Hematopoietic multipotent progenitor cell treated with erythropoietin and hydrocortisone succinate and interleukin-3 and kit ligand, for 17 days (in vitro differentiated cells): Measurements from ENCODE around the gene ME1.

Experiments
- DNase-seq: peaks from one replicate; pipeline ENCODE4 v3.0.0-alpha.2; 2015; ENCODE audit warnings: low spot score

The ME1 gene

DNA sequence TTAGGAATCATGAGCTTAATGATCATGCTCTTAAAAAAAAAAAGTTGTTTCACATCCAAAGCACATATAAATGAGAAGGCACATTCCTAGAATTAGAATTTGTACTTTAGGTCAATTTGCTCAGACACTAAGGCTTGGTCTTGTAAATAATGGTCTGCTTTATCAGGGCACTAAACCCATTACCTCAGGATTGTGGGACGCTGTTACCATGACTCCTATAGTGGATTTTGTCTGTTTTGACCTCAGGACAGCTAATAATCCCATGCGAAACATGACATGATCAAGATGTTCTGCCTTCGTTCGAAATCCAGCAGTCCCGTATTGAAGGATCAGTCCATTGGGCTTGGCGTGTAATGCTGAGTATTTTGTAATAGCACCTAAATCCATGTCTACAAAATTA is 240.2 kb downstream of the ME1 start:
- no peak for DNase-seq

GRCh38 chr6:83188501-83188900 is 242.3 kb downstream of the ME1 start:
- no peak for DNase-seq

DNA sequence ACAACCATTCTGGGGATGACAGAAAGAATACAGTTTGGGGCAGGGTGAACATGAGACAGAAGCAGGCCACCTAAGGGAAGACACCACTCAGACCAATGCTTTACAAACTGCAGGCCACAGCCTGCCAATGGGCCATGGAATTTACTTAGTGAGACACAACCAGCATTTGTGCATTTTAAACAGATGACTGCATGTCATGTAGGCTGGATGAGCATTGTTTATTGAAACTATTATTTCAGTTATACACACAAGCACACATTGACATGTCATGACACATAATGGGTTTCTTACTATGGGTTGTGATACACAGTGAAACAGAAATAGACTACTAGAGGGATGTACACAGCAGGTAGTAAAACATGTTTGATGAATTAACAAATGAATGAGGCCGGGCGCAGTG is 245.8 kb downstream of the ME1 start:
- DNase-seq: no peak

- no peak for DNase-seq
Measured at GRCh38 chr6:83183082-83183828, 247.6 kb downstream of the ME1 start.

DNA sequence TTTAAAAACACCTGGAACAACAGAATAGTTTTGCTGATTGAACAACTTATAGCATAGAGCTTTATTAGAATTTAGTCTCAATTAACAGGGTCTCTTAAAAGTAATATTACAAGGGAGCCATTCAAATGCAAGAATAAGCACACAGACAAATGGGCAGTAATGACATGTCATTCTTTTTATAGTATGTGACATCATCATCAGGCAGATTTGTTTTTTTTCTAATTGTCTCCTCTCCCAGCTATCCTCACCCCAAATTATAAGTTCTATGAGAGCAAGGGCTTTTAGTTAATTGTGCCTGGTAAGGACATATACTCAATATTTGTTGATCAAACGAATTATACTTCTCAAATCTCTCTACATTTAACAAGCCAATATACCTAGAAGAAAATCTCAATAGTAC is 248.7 kb downstream of the ME1 start:
- DNase-seq: no peak

- DNase-seq: no peak
Measured at GRCh38 chr6:83180426-83180950, 250.4 kb downstream of the ME1 start.

DNA sequence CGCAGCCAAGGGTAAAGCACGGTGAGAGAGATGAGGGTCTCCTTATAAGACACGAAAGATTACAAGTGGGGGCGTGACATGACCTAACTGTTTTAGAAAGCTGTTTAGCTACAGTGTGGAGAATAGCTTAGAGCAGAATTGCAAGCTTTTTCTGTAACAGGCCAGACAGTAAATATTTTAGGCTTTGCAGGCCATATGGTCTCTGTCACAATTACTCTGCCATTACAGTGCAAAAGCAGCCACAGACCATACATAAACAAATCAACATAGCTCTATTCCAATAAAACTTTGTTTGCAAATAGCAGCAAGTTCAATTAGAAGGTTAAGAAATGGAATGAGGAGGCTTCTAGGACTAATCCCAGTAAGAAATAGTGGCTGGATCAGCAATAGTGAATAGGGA is 254.6 kb downstream of the ME1 start:
- no peak for DNase-seq

DNA sequence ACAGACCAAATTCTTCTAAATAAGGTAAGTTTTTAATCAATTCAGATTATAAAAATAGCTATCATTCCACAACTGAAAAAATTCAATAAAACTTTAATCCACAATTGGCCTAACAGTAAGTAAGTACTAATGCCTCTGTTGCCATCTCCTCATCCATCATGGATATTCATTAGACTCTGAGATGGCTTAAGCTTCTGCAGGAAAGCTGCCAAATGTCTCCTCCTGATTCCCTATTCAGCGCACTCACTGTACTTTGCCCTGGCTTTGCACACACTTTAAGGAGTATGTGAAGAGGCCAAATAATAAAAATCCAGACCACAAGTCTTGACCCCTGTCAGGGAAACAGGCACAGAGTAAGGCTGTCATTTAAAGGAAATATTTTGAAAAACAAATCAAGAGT is 261.3 kb downstream of the ME1 start:
- DNase-seq: no peak

DNA sequence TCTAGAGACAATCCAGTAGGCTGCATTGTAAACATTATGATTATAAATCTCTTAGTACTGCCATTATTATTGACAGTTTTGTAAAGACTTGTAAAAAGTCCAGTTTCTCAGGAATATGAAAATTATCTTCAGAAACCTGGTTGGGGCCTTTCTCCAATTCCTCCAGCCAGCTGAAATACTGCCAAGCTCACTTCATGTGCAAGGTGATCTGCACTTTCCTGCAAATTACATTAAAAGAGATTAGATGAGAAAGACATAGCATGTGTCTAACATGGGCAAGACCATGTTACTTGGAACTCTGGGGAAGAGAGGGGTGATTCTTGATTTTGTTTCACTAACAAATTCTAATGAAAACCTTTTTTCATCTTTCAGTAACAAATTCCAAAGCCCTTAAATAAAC is 261.7 kb downstream of the ME1 start:
- no peak for DNase-seq

DNA sequence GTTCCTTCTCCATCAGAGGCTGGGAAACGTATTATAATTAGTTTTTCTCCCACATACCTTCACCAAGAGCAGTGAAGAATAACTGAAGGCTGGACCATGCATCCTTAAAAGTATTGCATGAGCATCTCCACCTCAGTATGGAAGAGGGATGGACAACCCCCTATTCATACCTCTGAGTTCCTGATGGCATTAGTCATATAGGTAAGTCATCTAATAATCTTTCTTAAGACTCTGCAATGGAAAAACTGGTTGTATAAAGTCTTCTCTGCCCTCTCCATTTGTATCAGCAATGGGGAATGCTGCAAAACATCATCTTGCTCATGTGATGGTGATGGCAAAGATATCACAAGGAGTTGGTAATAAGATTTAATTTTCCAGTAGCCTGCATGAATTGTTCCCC is 262.3 kb downstream of the ME1 start:
- no peak for DNase-seq

DNA sequence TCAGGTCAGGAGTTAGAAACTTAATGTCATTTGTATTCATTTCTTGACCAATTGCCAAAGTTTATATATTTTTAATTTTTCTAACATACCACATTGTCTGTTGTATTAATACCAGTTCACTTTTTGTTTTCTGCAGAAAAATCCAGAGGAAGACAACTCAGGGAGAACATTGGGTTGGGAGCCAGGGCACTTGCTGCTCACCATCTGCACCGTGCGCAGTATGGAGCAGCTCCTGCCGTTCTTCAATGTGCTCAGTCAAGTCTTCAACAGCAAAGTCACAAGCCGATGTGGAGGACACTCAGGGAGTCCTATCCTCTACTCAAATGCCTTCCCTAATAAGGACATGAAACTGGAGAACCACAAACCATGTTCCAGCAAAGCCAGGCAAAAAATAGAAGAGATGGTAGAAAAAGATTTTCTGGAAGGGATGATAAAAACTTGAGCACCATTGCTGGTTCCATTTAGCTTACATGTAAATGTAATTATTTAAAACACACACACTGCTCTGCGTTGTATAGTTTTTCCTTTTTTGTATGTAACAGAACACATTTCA is 263.0 kb downstream of the ME1 start:
- DNase-seq: no peak
